ENCODE measurements around the gene MAPK7.
A peak's percentile ranks its signal among the peaks of the same experiment; 100 is the strongest.

Gene MAPK7

GRCh38 chr17:19378416-19379360 is at the start of gene MAPK7:
Gene MAPK7 (plus strand): TSS chr17:19378498. CDS start chr17:19378901, 403 bp downstream.
- in situ Hi-C loops (cut with HindIII; ENCODE audit: low sequenced_read_pairs) = no loop called here
- H3K4me3 ChIP-seq (ENCODE audit: low read depth, low read length) = peak within 1 kb of the TSS; percentile 87
- TF ChIP-seq CTCF (IDR thresholded peaks at IDR 0.05; ENCODE audit: low read depth, low read length) = no peak
- DNase-seq (ENCODE audit: low read depth, low spot score) = no peak

- DNase-seq (ENCODE audit: low read depth, low spot score) = no peak
- TF ChIP-seq CTCF (IDR thresholded peaks at IDR 0.05; ENCODE audit: low read depth, low read length) = no peak
- in situ Hi-C loops (cut with HindIII; ENCODE audit: low sequenced_read_pairs) = no loop called here
- H3K4me3 ChIP-seq (ENCODE audit: low read depth, low read length) = no peak overlapping the region
Measured at GRCh38 chr17:19329136-19329535, 49.2 kb upstream of the MAPK7 start.

GRCh38 chr17:19329839-19330238 is 48.5 kb upstream of the MAPK7 start:
- no peak overlapping the region for H3K4me3 ChIP-seq (ENCODE audit: low read depth, low read length)
- in situ Hi-C loops (cut with HindIII; ENCODE audit: low sequenced_read_pairs) = no loop called here
- TF ChIP-seq CTCF (IDR thresholded peaks at IDR 0.05; ENCODE audit: low read depth, low read length) = no peak
- no peak for DNase-seq (ENCODE audit: low read depth, low spot score)

- in situ Hi-C loops (cut with HindIII; ENCODE audit: low sequenced_read_pairs) = no loop called here
- no peak for DNase-seq (ENCODE audit: low read depth, low spot score)
- no peak for TF ChIP-seq CTCF (IDR thresholded peaks at IDR 0.05; ENCODE audit: low read depth, low read length)
- H3K4me3 ChIP-seq (ENCODE audit: low read depth, low read length) = no peak overlapping the region
Measured at GRCh38 chr17:19330271-19330670, 48.0 kb upstream of the MAPK7 start.

- in situ Hi-C loops (cut with HindIII; ENCODE audit: low sequenced_read_pairs) = no loop called here
- no peak for TF ChIP-seq CTCF (IDR thresholded peaks at IDR 0.05; ENCODE audit: low read depth, low read length)
- H3K4me3 ChIP-seq (ENCODE audit: low read depth, low read length) = no peak overlapping the region
- peak; percentile 85 for DNase-seq (ENCODE audit: low read depth, low spot score)
Measured at GRCh38 chr17:19331134-19331533, 47.2 kb upstream of the MAPK7 start.

- DNase-seq (ENCODE audit: low read depth, low spot score) = no peak
- no peak for TF ChIP-seq CTCF (IDR thresholded peaks at IDR 0.05; ENCODE audit: low read depth, low read length)
- no peak overlapping the region for H3K4me3 ChIP-seq (ENCODE audit: low read depth, low read length)
- in situ Hi-C loops (cut with HindIII; ENCODE audit: low sequenced_read_pairs) = no loop called here
Measured at GRCh38 chr17:19331543-19332245, 46.6 kb upstream of the MAPK7 start.
